Measurements from ENCODE around the gene CTH. TPM values are rescaled to one million over a fixed set of nuclear protein-coding genes. Genes with fewer than 3 reads are reported as not detected.

CTH gene
- total RNA-seq, 6 experiments from 2014 or later: 32.3 to 85.7 (median 49.0) TPM

- Histone ChIP-seq H3K4me1 (peaks cover 0 to 5% (median 3%) of the 10 kb centered on the region in 4 donors), H3K36me3 (peaks cover 0 to 88% (median 14%) of the 10 kb centered on the region in 4 donors), H3K9me3 (no peaks in the 10 kb centered on the region), H3K27ac (no peak overlapping the region), H3K27me3 (no peaks in the 10 kb centered on the region), H3K4me3 (no peak overlapping the region)
- 84% methylated on average over 6 of the region's 6 CpGs for WGBS (ENCODE audit: insufficient coverage, low coverage, low lambda C conversion rate, missing lambda C conversion rate)
- TF ChIP-seq CTCF (IDR thresholded peaks at IDR 0.05) (peak in 3 of 4 donors; percentile 13 to 25 (median 18)), POLR2A (IDR thresholded peaks at IDR 0.05) (no peak)
- peak in 1 of 4 donors; percentile 36 for ATAC-seq
- intact Hi-C loops (cut with DNase I): no loop called here
- no peak for DNase-seq
These were observed 25.7 kb downstream of the CTH start for GRCh38 chr1:70436622-70437251.

DNA sequence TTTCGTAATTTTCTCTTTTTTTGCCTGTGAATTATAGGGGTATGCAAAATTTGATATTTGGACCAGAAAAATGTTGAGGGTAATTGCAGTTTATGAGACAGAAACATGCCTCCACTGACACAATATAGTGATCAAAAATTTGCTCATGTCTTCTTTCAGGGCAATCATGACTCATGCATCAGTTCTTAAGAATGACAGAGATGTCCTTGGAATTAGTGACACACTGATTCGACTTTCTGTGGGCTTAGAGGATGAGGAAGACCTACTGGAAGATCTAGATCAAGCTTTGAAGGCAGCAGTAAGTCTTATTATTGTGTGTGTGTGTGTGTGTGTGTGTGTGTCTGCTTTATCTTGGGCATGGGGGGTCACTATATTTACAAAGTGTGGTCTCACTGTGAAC is 27.5 kb downstream of the CTH start:
- no peak for DNase-seq

DNA sequence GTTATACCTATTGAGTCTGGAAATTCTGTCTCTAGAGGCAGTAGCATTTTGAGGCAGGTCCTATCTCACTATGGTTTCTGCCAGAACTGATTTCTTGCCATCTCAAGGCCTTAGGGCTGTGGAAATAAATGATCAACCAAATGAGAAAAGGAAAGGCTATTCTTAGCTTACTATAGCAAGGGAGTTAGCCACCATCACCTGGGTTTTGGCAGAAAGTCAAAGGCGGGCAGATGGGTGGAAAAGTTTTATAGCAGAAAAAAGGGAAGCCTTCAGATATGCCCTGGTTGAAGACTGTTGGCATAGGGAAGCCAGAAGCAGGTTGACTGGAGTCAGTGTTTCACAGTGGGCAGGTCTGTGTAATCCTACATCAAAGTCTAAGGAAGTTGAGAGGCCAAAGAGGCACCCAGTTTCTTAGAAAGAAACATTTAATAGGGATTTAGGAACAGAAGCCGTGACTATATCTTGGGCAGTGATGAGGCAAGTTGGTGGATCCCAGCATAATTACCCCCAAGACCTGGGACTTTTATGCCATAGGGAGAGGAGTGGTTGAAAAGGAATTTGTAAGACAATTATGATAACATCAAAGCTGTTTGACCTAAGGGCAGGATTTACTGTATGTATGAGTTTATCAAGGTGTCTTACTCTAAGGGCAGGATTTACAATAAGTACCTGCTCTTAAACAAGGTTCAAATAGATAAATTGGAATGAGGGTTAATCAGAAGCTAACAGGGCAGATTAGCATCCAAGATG is 29.7 kb downstream of the CTH start:
- no peak overlapping the region for H3K27ac ChIP-seq
- peaks cover 0 to 50% (median 6%) of the 10 kb centered on the region in 4 donors for H3K36me3 ChIP-seq
- H3K9me3 ChIP-seq: no peaks in the 10 kb centered on the region
- no peaks in the 10 kb centered on the region for H3K27me3 ChIP-seq
- no peak for TF ChIP-seq CTCF (IDR thresholded peaks at IDR 0.05)
- no peak for TF ChIP-seq POLR2A (IDR thresholded peaks at IDR 0.05)
- intact Hi-C loops (cut with DNase I): no loop called here
- ATAC-seq: no peak
- H3K4me1 ChIP-seq: no peaks in the 10 kb centered on the region
- 92% methylated on average over 2 of the region's 2 CpGs for WGBS (ENCODE audit: insufficient coverage, low coverage, low lambda C conversion rate, missing lambda C conversion rate)
- no peak for DNase-seq
- H3K4me3 ChIP-seq: no peak overlapping the region

More for the DNA sequence above, 27.5 kb downstream of the CTH start:
- Histone ChIP-seq H3K9me3 (no peaks in the 10 kb centered on the region), H3K4me1 (no peaks in the 10 kb centered on the region), H3K36me3 (peaks cover 0 to 72% (median 12%) of the 10 kb centered on the region in 4 donors), H3K27ac (no peak overlapping the region), H3K27me3 (no peaks in the 10 kb centered on the region), H3K4me3 (no peak overlapping the region)
- WGBS (ENCODE audit: insufficient coverage, low coverage, low lambda C conversion rate, missing lambda C conversion rate): 90% methylated on average over 2 of the region's 2 CpGs
- TF ChIP-seq POLR2A (IDR thresholded peaks at IDR 0.05): no peak
- no peak for TF ChIP-seq CTCF (IDR thresholded peaks at IDR 0.05)
- ATAC-seq: no peak
- intact Hi-C loops (cut with DNase I): no loop called here

DNA sequence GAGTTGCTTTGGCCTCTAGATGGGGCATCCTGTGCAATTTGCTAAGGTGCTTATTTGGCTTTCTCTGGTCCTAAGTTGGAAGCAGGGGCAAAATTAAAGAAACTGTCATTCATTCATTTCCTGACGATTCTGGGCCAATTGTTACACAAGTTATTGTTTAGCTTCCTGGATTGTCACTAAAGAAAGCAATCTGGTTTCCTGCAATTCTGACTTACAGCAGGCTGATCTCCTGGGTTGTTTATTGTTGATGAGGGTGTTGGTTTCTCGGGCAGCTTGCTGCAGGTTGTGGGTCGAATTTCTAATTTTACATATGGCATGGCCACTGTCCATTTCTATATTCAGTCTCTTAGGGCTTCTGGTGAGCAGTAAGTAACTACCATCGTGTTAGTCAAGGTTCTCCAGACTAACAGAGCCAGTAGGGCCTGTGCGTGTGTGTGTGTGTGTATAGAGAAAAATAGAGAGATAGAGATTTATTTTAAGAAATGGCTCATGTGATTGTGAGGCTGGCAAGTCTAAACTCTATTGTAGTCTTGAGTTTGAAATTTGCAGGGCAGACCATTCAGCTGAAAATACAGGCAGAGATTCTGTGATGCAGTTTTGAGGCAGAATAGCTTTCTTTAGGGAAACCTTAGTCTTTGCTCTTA is 30.4 kb downstream of the CTH start:
- H3K27ac ChIP-seq: no peak overlapping the region
- no peaks in the 10 kb centered on the region for H3K9me3 ChIP-seq
- DNase-seq (no peak), ATAC-seq (peak in 2 of 4 donors; percentile 19 to 42)
- no peaks in the 10 kb centered on the region for H3K4me1 ChIP-seq
- H3K36me3 ChIP-seq: peaks cover 0 to 43% (median 6%) of the 10 kb centered on the region in 4 donors
- no peaks in the 10 kb centered on the region for H3K27me3 ChIP-seq
- intact Hi-C loops (cut with DNase I): no loop called here
- H3K4me3 ChIP-seq: no peak overlapping the region
- TF ChIP-seq CTCF (IDR thresholded peaks at IDR 0.05) (no peak), POLR2A (IDR thresholded peaks at IDR 0.05) (no peak)
- WGBS (ENCODE audit: insufficient coverage, low coverage, low lambda C conversion rate, missing lambda C conversion rate): 65% methylated on average over 4 of the region's 5 CpGs

Data from right lobe of liver (tissue), 6 donors.